Right atrium auricular region (tissue), 2 donors: ENCODE results near the gene KLF13. TPM values are rescaled to one million over a fixed set of nuclear protein-coding genes. Genes with fewer than 3 reads are reported as not detected.

Experiments used
- DNase-seq: peaks from one replicate; pipeline ENCODE4 v3.0.0-alpha.2; 2019; ENCODE audit warnings: low spot score
- H3K27ac ChIP-seq, 2 donors: fragments of 200-600 bp; sonication (generic); 1 replicate in 1 of 2; 2 replicates in 1 of 2; pipeline ENCODE4 v1.5.1; 2016 to 2019
- H3K27me3 ChIP-seq, 2 donors: fragments of 200-600 bp; sonication (generic); one replicate each; pipeline versions ENCODE4 v1.5.1 to v1.6.0; 2017 to 2019
- H3K36me3 ChIP-seq: fragments of 200-600 bp; sonication (generic); one replicate; pipeline ENCODE4 v1.5.1; 2016
- H3K4me1 ChIP-seq, 2 donors: fragments of 200-600 bp; sonication (generic); one replicate each; pipeline versions ENCODE4 v1.5.1 to v1.6.0; 2017 to 2019
- H3K4me3 ChIP-seq, 2 donors: fragments of 200-600 bp; sonication (generic); 1 replicate in 1 of 2; 2 replicates in 1 of 2; pipeline ENCODE4 v1.5.1; 2017 to 2019; ENCODE audit warnings: mild to moderate bottlenecking in 1 of 2, moderate library complexity in 1 of 2
- H3K9me3 ChIP-seq, 2 donors: fragments of 200-600 bp; sonication (generic); one replicate each; pipeline ENCODE4 v1.5.1; 2019
- total RNA-seq, 2 donors: library from RNA; depleted of rRNA; stranded (reverse); fragments of >200 nt; gene quantifications; one replicate each; pipeline ENCODE4 v1.1.0, GENCODE V29; 2016
- TF ChIP-seq, protein P1 (sequence below), 2 donors: fragments of 200-600 bp; sonication (generic); IDR thresholded peaks; one replicate each; pipeline ENCODE4 v1.5.1; 2019; ENCODE audit warnings: antibody characterized with exemption in 2 of 2

KLF13 gene
- total RNA-seq, 2 donors from 2014 or later: 52.8 to 54.6 TPM

GRCh38 chr15:31369727-31370126, 43.1 kb downstream of the KLF13 start:
- Histone ChIP-seq H3K9me3 (no peaks in the 10 kb centered on the region), H3K4me1 (peaks cover 0 to 92% of the 10 kb centered on the region in 2 donors), H3K36me3 (peaks cover 26% of the 10 kb centered on the region), H3K27me3 (no peaks in the 10 kb centered on the region), H3K4me3 (no peak overlapping the region), H3K27ac (peak overlapping the region; percentile 90 to 96)
- TF ChIP-seq, protein P1, sequence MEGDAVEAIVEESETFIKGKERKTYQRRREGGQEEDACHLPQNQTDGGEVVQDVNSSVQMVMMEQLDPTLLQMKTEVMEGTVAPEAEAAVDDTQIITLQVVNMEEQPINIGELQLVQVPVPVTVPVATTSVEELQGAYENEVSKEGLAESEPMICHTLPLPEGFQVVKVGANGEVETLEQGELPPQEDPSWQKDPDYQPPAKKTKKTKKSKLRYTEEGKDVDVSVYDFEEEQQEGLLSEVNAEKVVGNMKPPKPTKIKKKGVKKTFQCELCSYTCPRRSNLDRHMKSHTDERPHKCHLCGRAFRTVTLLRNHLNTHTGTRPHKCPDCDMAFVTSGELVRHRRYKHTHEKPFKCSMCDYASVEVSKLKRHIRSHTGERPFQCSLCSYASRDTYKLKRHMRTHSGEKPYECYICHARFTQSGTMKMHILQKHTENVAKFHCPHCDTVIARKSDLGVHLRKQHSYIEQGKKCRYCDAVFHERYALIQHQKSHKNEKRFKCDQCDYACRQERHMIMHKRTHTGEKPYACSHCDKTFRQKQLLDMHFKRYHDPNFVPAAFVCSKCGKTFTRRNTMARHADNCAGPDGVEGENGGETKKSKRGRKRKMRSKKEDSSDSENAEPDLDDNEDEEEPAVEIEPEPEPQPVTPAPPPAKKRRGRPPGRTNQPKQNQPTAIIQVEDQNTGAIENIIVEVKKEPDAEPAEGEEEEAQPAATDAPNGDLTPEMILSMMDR (IDR thresholded peaks at IDR 0.05): no peak
- no peak for DNase-seq

GRCh38 chr15:31371520-31372240, 45.0 kb downstream of the KLF13 start:
- DNase-seq: no peak
- Histone ChIP-seq H3K4me1 (peaks cover 0 to 89% of the 10 kb centered on the region in 2 donors), H3K27ac (peak overlapping the region; percentile 90 to 96), H3K36me3 (peaks cover 26% of the 10 kb centered on the region), H3K9me3 (no peaks in the 10 kb centered on the region), H3K4me3 (no peak overlapping the region), H3K27me3 (no peaks in the 10 kb centered on the region)
- TF ChIP-seq, protein P1 (IDR thresholded peaks at IDR 0.05): no peak

DNA sequence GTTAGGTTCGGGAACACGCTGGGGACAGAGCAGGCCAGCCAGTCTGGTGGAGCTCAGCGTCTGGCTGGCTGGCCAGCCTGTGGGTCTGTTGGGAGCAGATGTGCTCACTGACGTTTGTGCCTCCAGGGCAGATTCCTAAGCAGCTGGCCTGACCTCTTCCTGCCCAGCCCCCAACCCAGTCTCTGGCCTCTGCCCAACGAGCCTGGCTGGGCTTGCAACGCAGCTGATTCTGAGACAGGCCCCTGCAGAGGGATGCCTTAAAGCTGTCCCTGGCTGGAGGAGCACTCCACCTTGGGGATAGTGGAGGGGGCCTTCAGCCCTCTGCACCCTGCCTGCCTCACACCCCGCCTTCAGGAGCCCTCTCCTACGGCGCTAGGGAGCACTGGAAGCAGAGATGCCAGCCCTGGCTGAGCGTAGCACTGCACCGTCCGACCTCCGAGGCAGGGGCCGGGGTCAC, 46.0 kb downstream of the KLF13 start:
- peaks cover 0 to 84% of the 10 kb centered on the region in 2 donors for H3K4me1 ChIP-seq
- H3K9me3 ChIP-seq: no peaks in the 10 kb centered on the region
- TF ChIP-seq, protein P1 (IDR thresholded peaks at IDR 0.05): no peak
- no peak overlapping the region for H3K4me3 ChIP-seq
- peaks cover 35% of the 10 kb centered on the region for H3K36me3 ChIP-seq
- H3K27ac ChIP-seq: peak overlapping the region; percentile 90 to 96
- peak; percentile 89 for DNase-seq
- no peaks in the 10 kb centered on the region for H3K27me3 ChIP-seq

DNA sequence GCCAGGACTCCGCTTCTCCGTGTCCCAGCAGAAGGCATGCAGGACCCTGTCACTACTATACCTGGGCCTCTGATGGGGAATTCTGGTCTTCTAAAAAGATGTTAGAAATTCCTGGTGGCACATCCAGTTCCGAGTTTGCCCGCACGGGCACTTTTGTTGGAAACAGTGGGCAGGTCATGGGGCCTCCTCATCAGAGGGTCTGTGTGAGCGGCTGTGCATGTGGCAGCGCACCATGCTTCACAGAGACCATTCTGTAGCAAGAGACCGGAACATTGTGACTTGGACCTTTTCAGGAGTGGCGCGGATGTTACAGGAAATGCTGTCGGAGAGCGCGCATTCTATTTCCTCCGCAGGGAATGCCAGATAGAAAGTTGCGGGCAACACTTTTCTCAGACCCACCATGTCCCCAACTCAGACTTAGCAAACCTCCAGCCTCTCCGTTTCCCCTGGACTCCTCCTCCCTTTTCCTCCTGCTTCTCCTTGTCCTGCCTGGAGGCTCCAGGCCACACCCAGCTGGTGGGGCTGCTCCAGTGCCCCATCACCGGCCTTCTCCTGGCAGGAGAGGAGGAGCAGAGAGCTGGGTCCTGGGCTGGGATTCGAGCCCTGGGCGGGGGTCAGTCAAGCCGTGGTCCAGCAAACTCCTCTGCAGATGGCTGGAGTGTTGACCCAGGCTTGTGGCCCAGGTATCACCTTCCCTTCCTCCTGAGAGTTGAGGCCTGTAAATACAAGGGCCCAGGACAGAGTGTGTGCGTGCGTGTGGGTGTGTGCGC, 46.6 kb downstream of the KLF13 start:
- H3K4me1 ChIP-seq: peaks cover 0 to 82% of the 10 kb centered on the region in 2 donors
- TF ChIP-seq, protein P1 (IDR thresholded peaks at IDR 0.05): no peak

DNA sequence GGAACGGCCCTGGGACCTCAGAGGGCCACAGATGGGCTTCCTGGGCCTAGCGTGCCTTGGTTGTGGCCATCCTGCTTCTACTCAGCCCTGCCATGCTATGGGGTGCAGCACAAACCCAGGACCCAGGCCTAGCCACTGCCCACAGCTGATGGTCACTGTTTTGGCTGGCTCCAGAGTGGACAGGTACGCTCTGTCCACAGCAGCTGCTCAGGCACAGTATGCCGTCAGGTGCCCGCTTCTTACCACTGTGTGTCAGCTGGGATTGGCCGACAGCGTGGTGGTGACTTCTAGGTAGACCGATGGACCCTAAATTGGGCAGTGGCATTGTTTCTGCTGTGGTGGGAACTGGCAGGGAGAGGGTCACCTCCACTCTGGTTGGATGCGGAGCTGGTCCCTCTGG, 47.3 kb downstream of the KLF13 start:
- Histone ChIP-seq H3K36me3 (peaks cover 46% of the 10 kb centered on the region), H3K27me3 (no peaks in the 10 kb centered on the region), H3K4me3 (no peak overlapping the region), H3K9me3 (no peaks in the 10 kb centered on the region), H3K27ac (peak overlapping the region; percentile 90 to 96), H3K4me1 (peaks cover 0 to 82% of the 10 kb centered on the region in 2 donors)
- DNase-seq: no peak
- TF ChIP-seq, protein P1 (IDR thresholded peaks at IDR 0.05): no peak

More for the DNA sequence above, 46.6 kb downstream of the KLF13 start:
- Histone ChIP-seq H3K27me3 (no peaks in the 10 kb centered on the region), H3K36me3 (peaks cover 41% of the 10 kb centered on the region), H3K4me3 (no peak overlapping the region), H3K27ac (peak overlapping the region; percentile 90 to 96), H3K9me3 (no peaks in the 10 kb centered on the region)
- no peak for DNase-seq
